GM13977 (cell line): Measurements from ENCODE around the gene CCDC175.

Experiments used
- DNase-seq: peaks from one replicate; pipeline ENCODE4 v3.0.0; 2012; ENCODE audit warnings: low spot score
- CTCF ChIP-seq: IDR thresholded peaks from 2 replicates; pipeline ENCODE4 v1.5.1; 2012; ENCODE audit warnings: mild to moderate bottlenecking, control low read depth; ENCODE audit not compliant: insufficient read depth; ENCODE audit errors: extremely low read depth, missing control alignments
- in situ Hi-C: fragments of 300-500 bp; cut with MboI; formaldehyde crosslinking; loops from one replicate; pipeline ENCODE4 v1.12.0; 2022; ENCODE audit warnings: low sequenced_read_pairs, low pct_unique_long_range_greater_than_20kb, mixed read lengths, inconsistent platforms; ENCODE audit not compliant: unreplicated experiment

CCDC175 gene

GRCh38 chr14:59481407-59481806 is 95.2 kb downstream of the CCDC175 start:
- no peak for TF ChIP-seq CTCF
- in situ Hi-C loops, result no loop called here
- no peak for DNase-seq

DNA sequence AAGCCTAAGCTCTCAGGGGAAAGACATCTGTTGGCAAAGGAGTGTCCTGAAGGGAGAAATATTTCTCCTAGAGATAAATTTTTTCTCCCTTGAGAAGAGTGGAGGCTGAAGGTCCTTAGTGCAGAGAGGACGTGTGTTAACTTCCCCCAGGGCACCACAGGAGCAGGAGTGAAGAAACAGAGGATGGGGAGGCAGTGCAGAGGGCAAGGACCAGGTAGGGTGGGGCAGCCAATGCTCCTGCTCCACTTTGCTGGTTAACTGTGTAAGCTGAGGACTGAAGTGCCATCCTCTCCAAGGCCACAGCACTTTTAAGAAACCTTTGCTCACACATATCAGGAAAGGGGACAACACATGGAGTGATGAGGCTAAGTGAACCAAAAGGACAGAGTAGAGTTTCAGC is 96.4 kb downstream of the CCDC175 start:
- no peak for TF ChIP-seq CTCF
- in situ Hi-C loops, result no loop called here
- DNase-seq, result no peak

- in situ Hi-C loops, result no loop called here
- no peak for DNase-seq
- no peak for TF ChIP-seq CTCF
These were observed 98.1 kb downstream of the CCDC175 start for GRCh38 chr14:59478540-59478939.

GRCh38 chr14:59475709-59476108 is 100.9 kb downstream of the CCDC175 start:
- TF ChIP-seq CTCF, result no peak

DNA sequence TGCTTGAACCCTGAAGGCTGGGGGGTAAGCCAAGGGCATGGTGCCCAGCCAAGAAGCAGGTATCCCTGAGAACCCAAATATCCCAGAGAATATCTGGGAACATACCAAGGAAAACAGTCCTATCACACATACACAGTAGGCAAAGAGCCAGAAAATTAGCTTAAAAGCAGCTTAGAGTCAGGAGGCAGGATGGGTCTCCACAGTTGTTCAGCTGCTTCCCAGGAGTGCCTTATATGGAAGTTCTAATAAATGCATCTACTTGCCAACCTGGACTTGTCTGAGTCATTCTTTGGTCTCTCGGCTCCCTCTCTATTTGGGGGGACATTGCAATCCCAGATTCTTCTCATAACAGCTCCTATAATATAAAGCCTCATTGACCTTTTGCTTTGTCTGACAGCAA is 102.4 kb downstream of the CCDC175 start:
- no peak for DNase-seq
- no peak for TF ChIP-seq CTCF
- in situ Hi-C loops, result no loop called here

More at GRCh38 chr14:59475709-59476108, 100.9 kb downstream of the CCDC175 start:
- in situ Hi-C loops, result no loop called here
- no peak for DNase-seq

DNA sequence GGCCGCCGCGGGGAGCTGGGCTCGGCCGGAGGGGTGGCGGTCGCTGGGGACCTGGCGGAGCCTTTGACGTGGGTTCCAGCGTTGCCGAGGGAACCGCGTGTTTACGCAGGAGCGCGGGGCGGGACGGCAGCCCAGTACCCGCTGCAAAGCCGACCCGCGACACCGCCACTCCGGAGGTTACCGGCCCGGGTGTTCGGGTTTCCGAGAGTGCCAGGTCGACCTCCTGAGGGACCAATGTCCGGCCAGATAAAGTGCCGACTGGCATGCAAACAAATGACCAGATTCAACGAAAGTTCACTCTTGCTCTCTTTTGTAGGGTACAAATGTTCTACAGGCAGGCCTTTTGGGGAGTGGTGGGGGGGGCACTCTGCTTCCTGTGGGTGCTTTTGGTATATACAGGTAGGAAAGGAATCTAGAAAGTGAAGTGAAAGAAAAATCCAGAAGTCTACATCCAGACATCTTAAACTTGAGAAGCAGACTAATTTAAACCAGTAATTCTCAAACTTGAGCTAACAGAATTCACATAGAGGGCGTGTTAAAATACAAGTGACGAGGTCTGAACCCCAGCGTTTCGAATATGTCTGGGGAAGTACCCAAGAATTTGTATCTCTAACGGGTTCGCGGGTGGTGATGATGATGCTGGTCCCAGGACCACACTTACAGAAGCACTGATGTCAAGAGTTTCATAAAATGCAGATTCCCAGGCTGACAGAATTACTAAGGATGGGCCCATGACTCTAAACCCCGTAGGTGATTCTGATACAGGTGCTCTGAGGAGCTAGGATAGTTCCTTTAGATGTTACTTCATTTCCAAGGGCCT is 111.1 kb downstream of the CCDC175 start, which contains the start of gene GPR135:
TSS of gene GPR135 (minus strand) at position 65 of the 820 bp plus-strand sequence. CDS start 154 bp downstream, outside the sequence.
- DNase-seq, result no peak
- in situ Hi-C loops, result no loop called here
- no peak for TF ChIP-seq CTCF
